GM12872 (cell line): Measurements from ENCODE around the gene NES.

Source experiments
- CTCF ChIP-seq: IDR thresholded peaks from 3 replicates; pipeline ENCODE4 v1.5.1; 2011; ENCODE audit warnings: low read depth, mild to moderate bottlenecking, low read length, moderate library complexity; ENCODE audit not compliant: insufficient read depth

The NES gene

GRCh38 chr1:156700736-156701531, 23.7 kb upstream of the NES start:
- TF ChIP-seq CTCF: no peak

GRCh38 chr1:156698995-156699394, 21.8 kb upstream of the NES start:
- no peak for TF ChIP-seq CTCF

DNA sequence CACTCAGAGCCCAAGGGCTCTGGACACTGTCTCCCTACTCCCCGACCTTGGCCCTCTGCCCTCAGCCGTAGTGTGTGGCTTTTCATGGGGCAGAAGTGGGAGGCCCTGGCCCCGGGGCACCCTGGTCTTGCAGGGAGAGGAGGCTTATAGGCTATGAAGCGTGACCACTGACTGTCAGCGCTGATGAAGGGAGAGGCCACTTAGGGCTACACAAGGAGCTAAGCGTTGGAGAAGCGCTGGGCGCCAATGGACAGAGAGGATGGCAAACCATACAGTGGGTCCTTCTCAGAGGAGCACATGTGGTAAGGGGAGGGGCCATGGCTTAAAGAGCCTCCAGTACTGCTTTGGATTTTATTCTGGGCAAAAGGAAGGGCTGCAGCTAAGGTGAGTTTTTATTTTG, 20.3 kb upstream of the NES start:
- TF ChIP-seq CTCF: no peak

GRCh38 chr1:156696755-156697154, 19.5 kb upstream of the NES start:
- TF ChIP-seq CTCF: no peak

DNA sequence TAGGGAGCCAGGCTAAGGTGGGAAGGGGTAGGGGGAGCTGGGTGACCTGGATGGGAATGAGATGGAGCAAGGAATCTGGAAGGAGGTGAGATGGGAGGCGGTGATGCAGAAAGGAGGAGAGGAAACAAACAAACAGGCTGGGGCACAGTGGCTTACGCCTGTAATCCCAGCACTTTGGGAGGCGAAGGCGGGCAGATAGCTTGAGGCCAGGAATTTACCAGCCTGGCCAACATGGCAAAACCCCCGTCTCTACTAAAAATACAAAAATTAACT, 17.4 kb upstream of the NES start:
- TF ChIP-seq CTCF: no peak

- no peak for TF ChIP-seq CTCF
Measured at GRCh38 chr1:156693848-156694689, 16.9 kb upstream of the NES start.

DNA sequence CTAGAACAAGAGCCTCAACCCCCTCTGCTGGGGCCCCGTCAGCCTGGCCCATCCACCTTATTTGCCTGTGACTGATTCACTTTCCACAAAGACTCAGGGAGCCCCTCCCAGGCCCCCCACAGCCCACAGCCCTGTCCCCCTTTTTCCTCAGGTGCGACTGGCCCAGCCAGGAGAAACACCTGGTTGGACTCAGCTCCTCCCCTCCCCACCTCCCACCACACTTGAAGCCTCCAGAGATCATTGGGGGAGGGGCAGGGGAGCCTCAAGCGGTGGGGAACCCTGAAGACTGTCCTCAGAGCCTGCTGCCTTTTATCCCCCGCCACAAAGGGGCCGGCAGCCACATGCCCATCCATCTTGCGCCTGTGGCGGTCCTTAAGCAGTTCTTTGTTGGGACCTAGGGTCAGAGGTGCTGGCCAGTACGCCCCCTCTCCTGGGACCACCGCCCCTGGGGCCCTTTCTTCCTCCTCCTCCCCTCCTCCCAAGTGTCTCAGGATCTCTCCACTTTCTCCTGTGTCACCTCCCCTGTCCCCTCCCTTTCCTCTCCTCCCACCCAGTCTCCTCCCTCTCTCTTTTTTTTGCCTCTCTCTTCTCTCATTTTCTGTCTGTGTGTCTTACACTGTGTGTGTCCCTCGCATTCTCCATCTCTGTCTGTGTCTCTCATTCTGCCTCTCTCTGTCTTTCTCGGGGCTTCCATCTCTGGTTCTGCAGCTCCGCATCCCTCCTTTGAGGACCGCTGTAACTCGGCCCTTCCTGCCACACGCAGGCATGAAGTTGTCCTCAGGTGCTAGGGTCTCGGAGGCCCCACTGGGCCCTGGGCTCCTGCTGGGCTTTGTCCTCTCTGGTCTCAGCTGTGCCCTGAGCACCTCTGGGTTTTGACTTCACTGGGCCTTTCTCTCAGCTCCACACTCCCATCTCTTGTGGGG, 16.0 kb upstream of the NES start:
- no peak for TF ChIP-seq CTCF
